ENCODE measurements around the gene CCDC88B. TPM values are rescaled to one million over a fixed set of nuclear protein-coding genes. Genes with fewer than 3 reads are reported as not detected.
A peak's percentile ranks its signal among the peaks of the same experiment; 100 is the strongest.

CCDC88B gene
- polyA plus RNA-seq, 1 donor, result 13.5 TPM

GRCh38 chr11:64384981-64385944 is 45.3 kb downstream of the CCDC88B start:
- Histone ChIP-seq H3K27me3 (ENCODE audit: control insufficient read depth, insufficient read depth, low read length) (peaks cover 22% of the 10 kb centered on the region), H3K9me3 (ENCODE audit: control insufficient read depth, low read depth, low read length) (no peaks in the 10 kb centered on the region), H3K4me1 (ENCODE audit: control insufficient read depth, insufficient read depth, low read length) (peaks cover 8% of the 10 kb centered on the region), H3K36me3 (ENCODE audit: control insufficient read depth, insufficient read depth, low read length) (no peaks in the 10 kb centered on the region), H3K27ac (ENCODE audit: low read length) (no peak overlapping the region), H3K4me3 (ENCODE audit: low read length) (no peak overlapping the region)
- DNase-seq, result no peak
- WGBS (ENCODE audit: insufficient coverage, low lambda C conversion rate), result no CpG with 5 or more reads among the region's 15 CpGs

GRCh38 chr11:64385945-64386704 is 46.1 kb downstream of the CCDC88B start:
- H3K4me1 ChIP-seq (ENCODE audit: control insufficient read depth, insufficient read depth, low read length), result peaks cover 8% of the 10 kb centered on the region
- H3K9me3 ChIP-seq (ENCODE audit: control insufficient read depth, low read depth, low read length), result no peaks in the 10 kb centered on the region
- no peak overlapping the region for H3K27ac ChIP-seq (ENCODE audit: low read length)
- DNase-seq, result no peak
- no peak overlapping the region for H3K4me3 ChIP-seq (ENCODE audit: low read length)
- H3K36me3 ChIP-seq (ENCODE audit: control insufficient read depth, insufficient read depth, low read length), result no peaks in the 10 kb centered on the region
- peaks cover 22% of the 10 kb centered on the region for H3K27me3 ChIP-seq (ENCODE audit: control insufficient read depth, insufficient read depth, low read length)
- no CpG with 5 or more reads among the region's 11 CpGs for WGBS (ENCODE audit: insufficient coverage, low lambda C conversion rate)

- H3K27me3 ChIP-seq (ENCODE audit: control insufficient read depth, insufficient read depth, low read length), result peaks cover 17% of the 10 kb centered on the region
- no peaks in the 10 kb centered on the region for H3K9me3 ChIP-seq (ENCODE audit: control insufficient read depth, low read depth, low read length)
- DNase-seq, result no peak
- peaks cover 8% of the 10 kb centered on the region for H3K4me1 ChIP-seq (ENCODE audit: control insufficient read depth, insufficient read depth, low read length)
- no peaks in the 10 kb centered on the region for H3K36me3 ChIP-seq (ENCODE audit: control insufficient read depth, insufficient read depth, low read length)
- no peak overlapping the region for H3K27ac ChIP-seq (ENCODE audit: low read length)
- H3K4me3 ChIP-seq (ENCODE audit: low read length), result no peak overlapping the region
Measured at GRCh38 chr11:64387916-64388315, 47.9 kb downstream of the CCDC88B start.

- Histone ChIP-seq H3K9me3 (ENCODE audit: control insufficient read depth, low read depth, low read length) (no peaks in the 10 kb centered on the region), H3K36me3 (ENCODE audit: control insufficient read depth, insufficient read depth, low read length) (no peaks in the 10 kb centered on the region), H3K27me3 (ENCODE audit: control insufficient read depth, insufficient read depth, low read length) (peaks cover 13% of the 10 kb centered on the region), H3K4me3 (ENCODE audit: low read length) (no peak overlapping the region), H3K27ac (ENCODE audit: low read length) (no peak overlapping the region), H3K4me1 (ENCODE audit: control insufficient read depth, insufficient read depth, low read length) (peaks cover 7% of the 10 kb centered on the region)
- no CpG with 5 or more reads among the region's 10 CpGs for WGBS (ENCODE audit: insufficient coverage, low lambda C conversion rate)
- no peak for DNase-seq
Measured at GRCh38 chr11:64388894-64389293, 48.9 kb downstream of the CCDC88B start.

GRCh38 chr11:64389851-64390250 is 49.8 kb downstream of the CCDC88B start:
- no peaks in the 10 kb centered on the region for H3K4me1 ChIP-seq (ENCODE audit: control insufficient read depth, insufficient read depth, low read length)
- no peak overlapping the region for H3K4me3 ChIP-seq (ENCODE audit: low read length)
- DNase-seq, result no peak
- no CpG with 5 or more reads among the region's 2 CpGs for WGBS (ENCODE audit: insufficient coverage, low lambda C conversion rate)
- H3K36me3 ChIP-seq (ENCODE audit: control insufficient read depth, insufficient read depth, low read length), result no peaks in the 10 kb centered on the region
- no peak overlapping the region for H3K27ac ChIP-seq (ENCODE audit: low read length)
- peaks cover 12% of the 10 kb centered on the region for H3K27me3 ChIP-seq (ENCODE audit: control insufficient read depth, insufficient read depth, low read length)
- H3K9me3 ChIP-seq (ENCODE audit: control insufficient read depth, low read depth, low read length), result no peaks in the 10 kb centered on the region

- Histone ChIP-seq H3K4me3 (ENCODE audit: low read length) (no peak overlapping the region), H3K4me1 (ENCODE audit: control insufficient read depth, insufficient read depth, low read length) (no peaks in the 10 kb centered on the region), H3K27me3 (ENCODE audit: control insufficient read depth, insufficient read depth, low read length) (peaks cover 5% of the 10 kb centered on the region), H3K36me3 (ENCODE audit: control insufficient read depth, insufficient read depth, low read length) (no peaks in the 10 kb centered on the region), H3K27ac (ENCODE audit: low read length) (no peak overlapping the region), H3K9me3 (ENCODE audit: control insufficient read depth, low read depth, low read length) (no peaks in the 10 kb centered on the region)
- no CpG with 5 or more reads among the region's 3 CpGs for WGBS (ENCODE audit: insufficient coverage, low lambda C conversion rate)
- DNase-seq, result no peak
Measured at GRCh38 chr11:64390558-64390957, 50.6 kb downstream of the CCDC88B start.

GRCh38 chr11:64391839-64392238 is 51.8 kb downstream of the CCDC88B start:
- Histone ChIP-seq H3K4me3 (ENCODE audit: low read length) (no peak overlapping the region), H3K9me3 (ENCODE audit: control insufficient read depth, low read depth, low read length) (no peaks in the 10 kb centered on the region), H3K36me3 (ENCODE audit: control insufficient read depth, insufficient read depth, low read length) (no peaks in the 10 kb centered on the region), H3K4me1 (ENCODE audit: control insufficient read depth, insufficient read depth, low read length) (no peaks in the 10 kb centered on the region), H3K27me3 (ENCODE audit: control insufficient read depth, insufficient read depth, low read length) (peaks cover 5% of the 10 kb centered on the region), H3K27ac (ENCODE audit: low read length) (no peak overlapping the region)
- DNase-seq, result no peak
- WGBS (ENCODE audit: insufficient coverage, low lambda C conversion rate), result no CpG with 5 or more reads among the region's 3 CpGs

GRCh38 chr11:64395545-64396078 is 55.6 kb downstream of the CCDC88B start:
- Histone ChIP-seq H3K27ac (ENCODE audit: low read length) (no peak overlapping the region), H3K36me3 (ENCODE audit: control insufficient read depth, insufficient read depth, low read length) (no peaks in the 10 kb centered on the region), H3K4me3 (ENCODE audit: low read length) (no peak overlapping the region), H3K4me1 (ENCODE audit: control insufficient read depth, insufficient read depth, low read length) (no peaks in the 10 kb centered on the region), H3K27me3 (ENCODE audit: control insufficient read depth, insufficient read depth, low read length) (no peaks in the 10 kb centered on the region), H3K9me3 (ENCODE audit: control insufficient read depth, low read depth, low read length) (no peaks in the 10 kb centered on the region)
- peak in 1 of 2 donors; percentile 21 for DNase-seq
- 60% methylated on average over 1 of the region's 13 CpGs for WGBS (ENCODE audit: insufficient coverage, low lambda C conversion rate)

- WGBS (ENCODE audit: insufficient coverage, low lambda C conversion rate), result no CpG with 5 or more reads among the region's 15 CpGs
- H3K4me3 ChIP-seq (ENCODE audit: low read length), result no peak overlapping the region
- no peaks in the 10 kb centered on the region for H3K4me1 ChIP-seq (ENCODE audit: control insufficient read depth, insufficient read depth, low read length)
- peak in 1 of 2 donors; percentile 23 for DNase-seq
- H3K27me3 ChIP-seq (ENCODE audit: control insufficient read depth, insufficient read depth, low read length), result peaks cover 2% of the 10 kb centered on the region
- no peaks in the 10 kb centered on the region for H3K36me3 ChIP-seq (ENCODE audit: control insufficient read depth, insufficient read depth, low read length)
- no peak overlapping the region for H3K27ac ChIP-seq (ENCODE audit: low read length)
- H3K9me3 ChIP-seq (ENCODE audit: control insufficient read depth, low read depth, low read length), result no peaks in the 10 kb centered on the region
Measured at GRCh38 chr11:64396079-64396591, 56.1 kb downstream of the CCDC88B start.

- H3K36me3 ChIP-seq (ENCODE audit: control insufficient read depth, insufficient read depth, low read length), result no peaks in the 10 kb centered on the region
- peak in 1 of 2 donors; percentile 40 for DNase-seq
- H3K4me3 ChIP-seq (ENCODE audit: low read length), result no peak overlapping the region
- no peak overlapping the region for H3K27ac ChIP-seq (ENCODE audit: low read length)
- no peaks in the 10 kb centered on the region for H3K9me3 ChIP-seq (ENCODE audit: control insufficient read depth, low read depth, low read length)
- WGBS (ENCODE audit: insufficient coverage, low lambda C conversion rate), result no CpG with 5 or more reads among the region's 6 CpGs
- peaks cover 2% of the 10 kb centered on the region for H3K27me3 ChIP-seq (ENCODE audit: control insufficient read depth, insufficient read depth, low read length)
- peaks cover under 1% of the 10 kb centered on the region for H3K4me1 ChIP-seq (ENCODE audit: control insufficient read depth, insufficient read depth, low read length)
Measured at GRCh38 chr11:64400102-64400501, 60.1 kb downstream of the CCDC88B start.
